Esophagus muscularis mucosa (tissue), 3 donors: ENCODE measurements around the gene R3HDM4.

ENCODE experiments used
- CTCF ChIP-seq, 3 experiments: fragments of 200-600 bp in 2 of 3; fragments of 450-650 bp in 1 of 3; sonication (generic) in 2 of 3; IDR thresholded peaks; one replicate each; pipeline ENCODE4 v1.5.1; 2017 to 2019; ENCODE audit warnings: antibody characterized with exemption in 3 of 3, mild to moderate bottlenecking in 2 of 3, moderate library complexity in 1 of 3
- POLR2AphosphoS5 ChIP-seq, 2 donors: sonication (generic); formaldehyde crosslinking; IDR thresholded peaks; one replicate each; pipeline ENCODE4 v1.6.1; 2017; ENCODE audit warnings: antibody characterized with exemption in 2 of 2

- no peak for TF ChIP-seq CTCF (IDR thresholded peaks at IDR 0.05)
- TF ChIP-seq POLR2AphosphoS5 (IDR thresholded peaks at IDR 0.05), result no peak
Measured at GRCh38 chr19:866769-867300, 46.2 kb downstream of the R3HDM4 start.
